IMR-90 (cell line): ENCODE measurements around the gene ZG16. TPM values are rescaled to one million over a fixed set of nuclear protein-coding genes. Genes with fewer than 3 reads are reported as not detected.
"Not testable (repeated sequence)": the region's sequence is repeated elsewhere in the genome, so short reads cannot be mapped to it uniquely, and the experiment has no call there.

Experiments
- ATAC-seq: fragments of 200-7000 bp; cut with Tn5 transposase; 2 replicates; pipeline ENCODE4 v1.9.1; 2020; ENCODE audit warnings: low read depth, mild to moderate bottlenecking, moderate library complexity
- BruUV-seq: library from RNA; stranded (reverse); fragments of 400-500 nt; replicated peaks from 2 replicates; lab custom pipeline; 2021; lab: Mats Ljungman, UMichigan
- CTCF ChIA-PET: fragments of 300-600 bp; formaldehyde crosslinking; extraction: SDS; loops from one replicate; lab custom pipeline; 2021; ENCODE audit warnings: antibody characterized with exemption; lab: Yijun Ruan, JAX
- POLR2A ChIA-PET: fragments of 300-600 bp; sonication (Branson Sonifier 250); formaldehyde crosslinking; loops from one replicate; lab custom pipeline; 2022; ENCODE audit warnings: antibody characterized with exemption; ENCODE audit not compliant: unreplicated experiment; lab: Charles Lee
- DNase-seq: peaks from one replicate; pipeline ENCODE4 v3.0.0; 2013
- H2AFZ ChIP-seq: replicated peaks from 2 replicates; pipeline ENCODE3; 2013; ENCODE audit warnings: low read length, mild to moderate bottlenecking; ENCODE audit not compliant: poor library complexity
- H2AK5ac ChIP-seq: 2 replicates; pipeline ENCODE4 v1.6.1; 2013; ENCODE audit warnings: low read depth, low read length, inconsistent platforms
- H2AK9ac ChIP-seq: replicated peaks from 2 replicates; pipeline ENCODE3; 2013; ENCODE audit warnings: mild to moderate bottlenecking, low read depth, low read length, moderate library complexity; ENCODE audit not compliant: poor library complexity
- H2BK120ac ChIP-seq: 2 replicates; pipeline ENCODE4 v1.6.1; 2013; ENCODE audit warnings: low read depth, low read length, inconsistent platforms
- H2BK15ac ChIP-seq: 3 replicates; pipeline ENCODE4 v1.6.1; 2013; ENCODE audit warnings: low read depth, low read length, inconsistent platforms
- H2BK20ac ChIP-seq: 2 replicates; pipeline ENCODE4 v1.6.1; 2013; ENCODE audit warnings: low read depth, mild to moderate bottlenecking, inconsistent platforms, low read length, moderate library complexity
- H2BK5ac ChIP-seq: 2 replicates; pipeline ENCODE4 v1.6.1; 2013; ENCODE audit warnings: mild to moderate bottlenecking, low read depth, low read length, inconsistent platforms; ENCODE audit not compliant: poor library complexity, severe bottlenecking
- H3K14ac ChIP-seq: replicated peaks from 2 replicates; pipeline ENCODE4 v1.6.1; 2013; ENCODE audit warnings: low read depth, low read length, inconsistent platforms
- H3K18ac ChIP-seq: 2 replicates; pipeline ENCODE4 v1.6.1; 2013; ENCODE audit warnings: low read depth, low read length, control low read depth
- H3K23ac ChIP-seq: 2 replicates; pipeline ENCODE4 v1.6.1; 2013; ENCODE audit warnings: low read depth, low read length, inconsistent platforms
- H3K27ac ChIP-seq: 2 replicates; pipeline ENCODE4 v1.5.1; 2013; ENCODE audit warnings: mild to moderate bottlenecking, control low read depth, low read length; ENCODE audit not compliant: insufficient read depth
- H3K27me3 ChIP-seq: 2 replicates; pipeline ENCODE4 v1.6.1; 2013; ENCODE audit warnings: low read length; ENCODE audit not compliant: control insufficient read depth, insufficient read depth
- H3K36me3 ChIP-seq: 2 replicates; pipeline ENCODE4 v1.6.1; 2013; ENCODE audit warnings: low read length, mixed read lengths; ENCODE audit not compliant: control insufficient read depth, insufficient read depth
- H3K4ac ChIP-seq: 2 replicates; pipeline ENCODE4 v1.6.1; 2013; ENCODE audit warnings: low read depth, low read length, inconsistent platforms
- H3K4me1 ChIP-seq: 2 replicates; pipeline ENCODE4 v1.6.1; 2013; ENCODE audit warnings: low read length, mixed read lengths; ENCODE audit not compliant: control insufficient read depth, insufficient read depth
- H3K4me2 ChIP-seq: 2 replicates; pipeline ENCODE4 v1.6.1; 2013; ENCODE audit warnings: low read depth, mild to moderate bottlenecking, control low read depth, low read length, moderate library complexity
- H3K4me3 ChIP-seq: 2 replicates; pipeline ENCODE4 v1.5.1; 2013; ENCODE audit warnings: low read depth, mild to moderate bottlenecking, control low read depth, low read length, moderate library complexity; ENCODE audit not compliant: insufficient read depth
- H3K56ac ChIP-seq: 2 replicates; pipeline ENCODE4 v1.6.1; 2013; ENCODE audit warnings: low read length, inconsistent platforms; ENCODE audit not compliant: insufficient read depth; ENCODE audit errors: extremely low read depth
- H3K79me1 ChIP-seq, 2 experiments: 2 replicates each; pipeline ENCODE4 v1.6.1; 2013; ENCODE audit warnings: low read length in 2 of 2, inconsistent platforms in 1 of 2, low read depth in 1 of 2
- H3K9ac ChIP-seq: 2 replicates; pipeline ENCODE4 v1.6.1; 2013; ENCODE audit warnings: low read depth, low read length, control low read depth
- H3K9me1 ChIP-seq: 2 replicates; pipeline ENCODE4 v1.6.1; 2013; ENCODE audit warnings: low read length, inconsistent platforms; ENCODE audit not compliant: insufficient read depth
- H3K9me3 ChIP-seq: 2 replicates; pipeline ENCODE4 v1.6.1; 2013; ENCODE audit warnings: low read length; ENCODE audit not compliant: control insufficient read depth, insufficient read depth
- H4K20me1 ChIP-seq: 2 replicates; pipeline ENCODE4 v1.6.1; 2013; ENCODE audit warnings: low read length, inconsistent platforms; ENCODE audit not compliant: insufficient read depth
- H4K5ac ChIP-seq: 2 replicates; pipeline ENCODE4 v1.6.1; 2013; ENCODE audit warnings: mild to moderate bottlenecking, low read depth, low read length, control low read depth
- H4K8ac ChIP-seq, 2 experiments: 2 replicates each; pipeline ENCODE4 v1.6.1; 2013; ENCODE audit warnings: low read depth in 2 of 2, low read length in 2 of 2, control low read depth in 1 of 2, inconsistent platforms in 1 of 2
- H4K91ac ChIP-seq: 2 replicates; pipeline ENCODE4 v1.6.1; 2013; ENCODE audit warnings: low read depth, low read length, inconsistent platforms; ENCODE audit not compliant: insufficient read depth
- CHD1 ChIP-seq: IDR thresholded peaks from 2 replicates; pipeline ENCODE4 v1.6.1; 2012; ENCODE audit warnings: low read depth, low read length, improper control_type of control experiment
- MXI1 ChIP-seq: IDR thresholded peaks from 2 replicates; pipeline ENCODE4 v1.6.1; 2012; ENCODE audit warnings: low read depth, mild to moderate bottlenecking, low read length, moderate library complexity, borderline replicate concordance
- NFE2L2 ChIP-seq: fragments of 150-350 bp; IDR thresholded peaks from 2 replicates; pipeline ENCODE4 v1.6.1; 2016; ENCODE audit warnings: low read depth, mild to moderate bottlenecking, low read length
- RCOR1 ChIP-seq: IDR thresholded peaks from 2 replicates; pipeline ENCODE4 v1.6.1; 2012; ENCODE audit warnings: mild to moderate bottlenecking, low read length, improper control_type of control experiment; ENCODE audit not compliant: insufficient replicate concordance
- SMC3 ChIP-seq: fragments of 150-350 bp; IDR thresholded peaks from 2 replicates; pipeline ENCODE4 v1.6.1; 2016; ENCODE audit warnings: low read depth, mild to moderate bottlenecking, antibody characterized with exemption, low read length, moderate library complexity
- WGBS, 2 experiments: methylation state at CpG; one replicate each; pipeline versions ENCODE4 v1.1.5 to v1.1.7; 2013; ENCODE audit warnings: missing lambda C conversion rate in 2 of 2; ENCODE audit not compliant: insufficient read length in 1 of 2; ENCODE audit errors: extremely low coverage in 2 of 2; 5-methylcytosine and 5-hydroxymethylcytosine counted together
- dilution Hi-C: fragments of 300-500 bp; cut with HindIII; formaldehyde crosslinking; loops from one replicate; pipeline ENCODE4 v1.14.3; 2018; ENCODE audit warnings: low sequenced_read_pairs; ENCODE audit not compliant: unreplicated experiment
- in situ Hi-C: fragments of 300-500 bp; cut with MboI; formaldehyde crosslinking; loops from 3 replicates; pipeline ENCODE4 v1.14.3; 2019; ENCODE audit warnings: low sequenced_read_pairs, inconsistent platforms, mixed read lengths
- intact Hi-C: fragments of 100-400 bp; cut with micrococcal nuclease; formaldehyde crosslinking; loops from 2 replicates; pipeline ENCODE4 v1.10.0; 2022
- polyA plus RNA-seq, 3 experiments: library from polyadenylated mRNA; depleted of rRNA; stranded (reverse); fragments of >200 nt; gene quantifications; 2 replicates each; pipeline ENCODE4 v1.2.3, GENCODE V29; 2012; ENCODE audit warnings: low replicate concordance in 1 of 3
- total RNA-seq: library from RNA; depleted of rRNA; stranded (reverse); fragments of >200 nt; gene quantifications from 2 replicates; pipeline ENCODE4 v1.2.3, GENCODE V29; 2012

ZG16 gene
- total and polyA plus RNA-seq, 2 of the 4 experiments (the other 2 are of a cell fraction), result not detected

DNA sequence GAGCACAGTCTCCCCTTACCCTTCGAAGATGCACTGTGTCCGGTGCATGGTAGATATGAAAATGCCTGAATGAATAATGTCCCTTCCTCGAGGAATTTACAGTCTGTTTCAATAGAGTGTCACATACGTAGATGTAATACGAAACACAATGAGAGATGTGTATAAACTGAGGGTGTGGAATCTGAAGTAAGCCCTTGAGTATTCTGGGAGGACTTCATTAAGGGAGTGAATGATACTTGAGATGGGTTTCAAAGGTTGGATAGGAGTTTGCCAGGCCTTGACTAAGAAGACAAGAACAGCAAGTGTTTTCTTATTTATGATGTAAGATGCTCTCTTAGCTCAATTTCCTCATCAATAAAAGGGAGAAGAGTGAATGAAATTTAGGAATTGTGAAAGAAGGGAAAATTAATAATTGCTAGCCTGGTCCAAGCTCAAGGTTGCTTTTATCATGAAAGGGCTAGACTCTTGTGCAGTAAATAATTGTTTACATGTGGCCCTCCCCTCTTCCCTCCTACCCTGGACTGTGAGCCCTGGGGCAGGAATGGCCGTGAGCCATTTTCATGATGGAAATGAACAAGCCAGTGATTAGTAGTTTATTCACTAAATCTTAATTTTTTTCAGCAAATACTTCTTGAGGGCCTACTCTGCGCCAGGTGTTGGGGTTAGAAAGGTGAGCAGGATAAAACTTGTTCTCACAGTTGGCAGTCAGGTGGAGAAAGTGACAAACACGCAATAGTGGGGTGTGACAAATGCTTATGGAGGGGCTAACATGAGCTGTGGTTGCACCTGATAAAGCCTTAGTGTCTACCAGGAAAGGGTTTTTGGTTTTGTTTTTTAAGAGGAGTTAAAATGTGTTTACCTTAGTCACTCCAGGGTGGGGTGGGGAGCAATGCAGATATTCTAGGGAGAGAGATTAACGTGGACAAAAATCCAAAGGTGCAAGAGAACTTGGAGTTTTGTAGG, 14.1 kb downstream of the ZG16 start:
- Histone ChIP-seq H4K5ac (no peak overlapping the region), H2BK120ac (no peak overlapping the region), H3K23ac (peak overlapping the region; percentile 81), H2AK9ac (peak overlapping the region; percentile 77), H4K20me1 (no peaks in the 10 kb centered on the region), H2AFZ (peak overlapping the region; percentile 68), H3K4ac (peak overlapping the region; percentile 44), H3K9ac (peak overlapping the region; percentile 87; the same call in 1 of the 2 replicates), H3K9me1 (peaks cover 10% of the 10 kb centered on the region), H3K27ac (no peak overlapping the region), H2BK20ac (no peak overlapping the region), H2AK5ac (0 out of 2 replicates have a peak overlapping the region, but pooled peaks have one; percentile 8), H3K4me2 (peak overlapping the region; percentile 94), H3K4me1 (peaks cover 3% of the 10 kb centered on the region), H3K4me3 (peak overlapping the region; percentile 77; the same call in 1 of the 2 replicates), H4K91ac (no peak overlapping the region; the same call in 1 of the 2 replicates), H3K79me1 (peaks cover 27 to 52% of the 10 kb centered on the region in 2 experiments), H3K14ac (peak overlapping the region; percentile 10; the same call in 1 of the 2 replicates), H3K9me3 (no peaks in the 10 kb centered on the region), H3K18ac (no peak overlapping the region), H3K56ac (peak overlapping the region; percentile 32; the same call in 1 of the 2 replicates), H3K27me3 (no peaks in the 10 kb centered on the region), H2BK5ac (no peak overlapping the region), H2BK15ac (no peak overlapping the region), H4K8ac (peak overlapping the region in 1 of 2 experiments; percentile 64; a peak in 2 of 4 replicates), H3K36me3 (peaks cover 3% of the 10 kb centered on the region; the same call in 1 of the 2 replicates)
- ChIA-PET POLR2A (interaction anchor here (0.5 kb wide), 1 partner anchor 19 kb away, joined by 6 read pairs; no protein-coding TSS in a partner anchor), CTCF (no interaction called here)
- in situ Hi-C loops (no loop called here), intact Hi-C loops (loop anchor here (2.0 kb wide), 1 partner anchor 91 kb away; no protein-coding TSS in a partner anchor), dilution Hi-C loops (no loop called here)
- BruUV-seq, result no TSS peak
- no peak for TF ChIP-seq NFE2L2
- no peak for TF ChIP-seq MXI1
- TF ChIP-seq CHD1, result no peak
- TF ChIP-seq RCOR1, result no peak
- no peak for TF ChIP-seq SMC3
- DNase-seq, result no peak
- WGBS, 2 experiments, result 44% methylated on average over 4 of the region's 9 CpGs; no CpG with 5 or more reads in 1 of the 2 experiments
- no peak for ATAC-seq

DNA sequence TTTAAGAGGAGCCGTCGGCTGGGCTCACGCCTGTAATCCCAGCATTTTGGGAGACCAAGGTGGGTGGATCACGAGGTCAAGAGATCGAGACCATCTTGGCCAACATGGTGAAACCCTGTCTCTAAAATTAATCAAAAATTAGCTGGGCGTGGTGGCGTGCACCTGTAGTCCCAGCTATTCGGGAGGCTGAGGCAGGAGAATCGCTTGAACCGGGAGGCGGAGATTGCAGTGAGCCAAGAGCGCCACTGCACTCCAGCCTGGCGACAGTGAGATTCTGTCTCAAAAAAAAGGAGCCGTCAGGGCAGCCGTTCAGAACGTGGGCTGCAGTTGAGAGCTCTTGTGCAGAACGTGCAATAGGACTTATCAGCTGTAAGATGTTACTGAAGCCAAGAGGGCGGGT, 15.1 kb downstream of the ZG16 start:
- Histone ChIP-seq H3K79me1 (peaks cover 34 to 52% of the 10 kb centered on the region in 2 experiments), H3K9me1 (peaks cover 10% of the 10 kb centered on the region)
- H4K20me1 ChIP-seq, dilution Hi-C loops, intact Hi-C loops, H3K4me1 ChIP-seq, H3K23ac ChIP-seq, POLR2A ChIA-PET, H3K4me3 ChIP-seq, H3K27ac ChIP-seq, BruUV-seq, CTCF ChIA-PET, H3K9me3 ChIP-seq, H3K4ac ChIP-seq, H2AK9ac ChIP-seq, H3K36me3 ChIP-seq, H2BK5ac ChIP-seq, H3K4me2 ChIP-seq, H3K27me3 ChIP-seq, DNase-seq, H4K91ac ChIP-seq, H3K9ac ChIP-seq, H4K5ac ChIP-seq, H2BK120ac ChIP-seq, H3K56ac ChIP-seq, H3K14ac ChIP-seq, H2AK5ac ChIP-seq, H2BK15ac ChIP-seq, H3K18ac ChIP-seq, H2BK20ac ChIP-seq, in situ Hi-C loops, H4K8ac ChIP-seq, H2AFZ ChIP-seq, ATAC-seq: not testable (repeated sequence)
- WGBS, 2 experiments, result 93% methylated on average over 17 of the region's 18 CpGs; no CpG with 5 or more reads in 1 of the 2 experiments
